PC-9 (cell line): Measurements from ENCODE around the gene E2F2. TPM values are rescaled to one million over a fixed set of nuclear protein-coding genes. Genes with fewer than 3 reads are reported as not detected.
"Not testable (repeated sequence)": the region's sequence is repeated elsewhere in the genome, so short reads cannot be mapped to it uniquely, and the experiment has no call there.

Experiments
- BruUV-seq: library from RNA; stranded (reverse); fragments of 400-500 nt; replicated peaks from 2 replicates; lab custom pipeline; 2021; lab: Mats Ljungman, UMichigan
- CTCF ChIA-PET: fragments of 300-600 bp; sonication (Branson Sonifier 250); formaldehyde crosslinking; loops from one replicate; lab custom pipeline; 2022; ENCODE audit warnings: antibody characterized with exemption; lab: Charles Lee
- POLR2A ChIA-PET: fragments of 300-600 bp; sonication (Branson Sonifier 250); formaldehyde crosslinking; loops from one replicate; lab custom pipeline; 2022; ENCODE audit warnings: antibody characterized with exemption; ENCODE audit not compliant: unreplicated experiment; lab: Charles Lee
- DNase-seq, 2 experiments: peaks; one replicate each; pipeline versions ENCODE4 v3.0.0 to v3.0.0-alpha.2; 2015 to 2022; ENCODE audit warnings: mixed read lengths in 1 of 2
- H2AFZ ChIP-seq: fragments of 200-600 bp; sonication (generic); 2 replicates; pipeline ENCODE4 v1.8.1; 2017; ENCODE audit warnings: antibody characterized with exemption
- H3F3A ChIP-seq: fragments of 200-600 bp; sonication (generic); 2 replicates; pipeline ENCODE4 v1.8.1; 2017; ENCODE audit warnings: antibody characterized with exemption, mild to moderate bottlenecking, low read depth; ENCODE audit not compliant: insufficient read depth
- H3K27ac ChIP-seq: fragments of 200-600 bp; sonication (generic); 2 replicates; pipeline ENCODE4 v1.6.1; 2016; ENCODE audit warnings: mixed run types
- H3K27me3 ChIP-seq: fragments of 200-600 bp; sonication (generic); 2 replicates; pipeline ENCODE4 v1.6.1; 2016; ENCODE audit warnings: low read depth, mixed run types; ENCODE audit not compliant: insufficient read depth
- H3K36me3 ChIP-seq: fragments of 200-600 bp; sonication (generic); 2 replicates; pipeline ENCODE4 v1.6.1; 2016; ENCODE audit warnings: low read depth, mixed run types
- H3K4me1 ChIP-seq: fragments of 200-600 bp; sonication (generic); replicated peaks from 2 replicates; pipeline ENCODE4 v1.6.1; 2016; ENCODE audit warnings: mixed run types; ENCODE audit not compliant: insufficient read depth
- H3K4me2 ChIP-seq: fragments of 200-600 bp; sonication (generic); 2 replicates; pipeline ENCODE4 v1.6.1; 2017; ENCODE audit warnings: mixed run types
- H3K4me3 ChIP-seq: fragments of 200-600 bp; sonication (generic); 2 replicates; pipeline ENCODE4 v1.6.1; 2016; ENCODE audit warnings: mixed run types
- H3K79me2 ChIP-seq: fragments of 200-600 bp; sonication (generic); 2 replicates; pipeline ENCODE4 v1.6.1; 2017; ENCODE audit warnings: low read depth, mixed run types
- H3K9me2 ChIP-seq: fragments of 200-600 bp; sonication (generic); 2 replicates; pipeline ENCODE4 v1.8.1; 2017; ENCODE audit warnings: mild to moderate bottlenecking; ENCODE audit not compliant: insufficient read depth
- H3K9me3 ChIP-seq: fragments of 200-600 bp; sonication (generic); 2 replicates; pipeline ENCODE4 v1.8.1; 2016; ENCODE audit warnings: low read depth; ENCODE audit not compliant: insufficient read depth
- H4K20me1 ChIP-seq: fragments of 200-600 bp; sonication (generic); 2 replicates; pipeline ENCODE4 v1.8.1; 2017; ENCODE audit not compliant: insufficient read depth
- CTCF ChIP-seq: fragments of 200-600 bp; sonication (generic); conservative IDR thresholded peaks from 2 replicates; pipeline ENCODE4 v1.6.1; 2017; ENCODE audit warnings: mixed run types, antibody characterized with exemption, mild to moderate bottlenecking, moderate library complexity
- EZH2 ChIP-seq: fragments of 200-600 bp; sonication (generic); IDR thresholded peaks from 2 replicates; pipeline ENCODE4 v1.8.0; 2017; ENCODE audit warnings: antibody characterized with exemption, low read depth
- intact Hi-C: fragments of 100-400 bp; cut with micrococcal nuclease; formaldehyde crosslinking; loops from one replicate; pipeline ENCODE4 v1.10.0; 2022; ENCODE audit not compliant: unreplicated experiment
- total RNA-seq: library from RNA; stranded (reverse); gene quantifications from 2 replicates; pipeline ENCODE4 v1.2.3, GENCODE V29; 2021

The E2F2 gene
- total RNA-seq, 1 experiment from 2014 or later = 7.6 TPM

DNA sequence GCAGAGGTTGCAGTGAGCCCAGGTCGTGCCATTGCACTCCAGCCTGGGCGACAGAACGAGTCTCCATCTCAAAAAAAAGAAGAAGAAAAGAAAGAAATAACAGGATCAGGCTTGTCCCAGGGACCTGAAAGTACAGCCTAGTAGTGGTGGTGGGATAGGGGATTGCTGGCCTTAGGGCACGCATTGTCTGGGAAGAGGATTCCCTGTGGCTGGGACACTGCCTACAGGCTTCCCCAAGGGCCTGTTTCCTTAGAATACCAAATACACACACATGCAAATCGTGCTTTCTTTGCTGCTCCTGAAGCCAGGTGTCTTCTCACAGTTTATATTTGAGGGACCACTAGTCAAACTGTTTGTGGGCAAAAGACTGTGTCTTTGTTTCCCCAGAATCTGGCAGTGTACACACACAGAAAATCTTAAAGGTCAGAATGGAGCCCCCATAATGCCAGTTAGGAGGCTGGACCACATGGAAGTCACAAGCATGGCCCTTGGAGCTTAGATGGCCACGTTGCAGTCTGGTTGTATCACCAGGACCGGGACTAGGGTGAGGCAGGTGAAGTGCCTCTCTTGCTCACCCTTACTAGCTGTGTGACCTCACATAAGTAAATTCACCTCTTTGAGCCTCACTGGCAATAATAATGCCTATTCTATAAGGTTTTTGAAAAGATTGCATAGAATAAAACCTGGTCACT, 34.4 kb downstream of the E2F2 start:
- no peaks in the 10 kb centered on the region for H3K36me3 ChIP-seq
- no peak for TF ChIP-seq CTCF
- TF ChIP-seq EZH2 = no peak
- H2AFZ ChIP-seq = no peak overlapping the region
- ChIA-PET POLR2A (interaction anchor here (0.6 to 0.7 kb wide), 3 partner anchors 53 to 123 kb away, joined by 3 read pairs; no protein-coding TSS in a partner anchor), CTCF (interaction anchor here (0.5 to 1.9 kb wide), 12 partner anchors 13 to 1715 kb away, joined by 3 to 13 read pairs (median 4); partner anchors contain the start of gene HTR1D)
- H3K79me2 ChIP-seq = no peaks in the 10 kb centered on the region
- H3F3A ChIP-seq = no peaks in the 10 kb centered on the region
- no TSS peak for BruUV-seq
- H3K4me3 ChIP-seq = no peak overlapping the region
- DNase-seq = no peak
- H4K20me1 ChIP-seq = no peaks in the 10 kb centered on the region
- no peaks in the 10 kb centered on the region for H3K27me3 ChIP-seq
- no peaks in the 10 kb centered on the region for H3K9me2 ChIP-seq
- H3K4me2 ChIP-seq = no peak overlapping the region
- H3K9me3 ChIP-seq = no peaks in the 10 kb centered on the region
- H3K27ac ChIP-seq = no peak overlapping the region
- intact Hi-C loops = loop anchor here (1.0 kb wide), 1 partner anchor 43 kb away; no protein-coding TSS in a partner anchor
- no peaks in the 10 kb centered on the region; the same call in 1 of the 2 replicates for H3K4me1 ChIP-seq

DNA sequence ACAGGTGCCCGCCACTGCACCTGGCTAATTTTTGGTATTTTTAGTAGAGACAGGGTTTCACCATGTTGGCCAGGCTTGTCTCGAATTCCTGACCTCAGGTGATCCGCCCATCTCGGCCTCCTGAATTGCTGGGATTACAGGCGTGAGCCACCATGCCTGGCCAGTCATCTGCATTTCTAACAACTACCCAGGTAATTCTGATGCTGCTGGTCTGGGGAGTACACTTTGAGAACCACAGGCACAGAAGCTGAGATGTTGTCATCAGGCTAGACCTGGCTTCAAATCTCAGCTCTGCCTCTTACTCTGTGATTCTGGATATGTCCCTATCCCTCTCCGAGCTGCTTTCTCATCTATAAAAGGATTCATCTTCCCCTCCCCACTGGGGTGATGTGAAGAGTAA, 36.2 kb downstream of the E2F2 start:
- intact Hi-C loops, H3K4me1 ChIP-seq, H3K79me2 ChIP-seq, H2AFZ ChIP-seq, H4K20me1 ChIP-seq, H3K36me3 ChIP-seq, H3F3A ChIP-seq, POLR2A ChIA-PET, H3K4me3 ChIP-seq, H3K27me3 ChIP-seq, H3K9me2 ChIP-seq, H3K4me2 ChIP-seq, DNase-seq, H3K27ac ChIP-seq, BruUV-seq, H3K9me3 ChIP-seq: not testable (repeated sequence)
- CTCF ChIA-PET = interaction anchor here (0.7 kb wide), 1 partner anchor 231 kb away, joined by 3 read pairs; no protein-coding TSS in a partner anchor

DNA sequence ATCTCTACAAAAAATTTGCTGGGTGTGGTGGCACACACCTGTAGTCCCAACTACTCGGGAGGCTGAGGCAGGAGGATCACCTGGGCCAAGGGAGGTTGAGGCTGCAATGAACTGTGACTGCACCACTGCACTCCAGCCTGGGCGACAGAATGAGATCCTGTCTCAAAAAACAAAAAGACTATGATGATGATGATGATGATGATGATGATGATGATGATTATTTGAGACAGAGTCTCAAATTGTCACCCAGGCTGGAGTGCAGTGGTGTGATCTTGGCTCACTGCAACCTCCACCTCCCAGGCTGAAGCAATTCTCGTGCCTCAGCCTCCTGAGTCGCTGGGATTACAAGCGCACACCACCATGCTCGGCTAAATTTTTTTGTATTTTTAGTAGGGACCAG, 38.3 kb downstream of the E2F2 start:
- H3K36me3 ChIP-seq, H3K27me3 ChIP-seq, H3K9me3 ChIP-seq, H3K79me2 ChIP-seq, H3K9me2 ChIP-seq, H2AFZ ChIP-seq, POLR2A ChIA-PET, H4K20me1 ChIP-seq, intact Hi-C loops, DNase-seq, CTCF ChIA-PET, H3K4me2 ChIP-seq, H3K27ac ChIP-seq, H3K4me1 ChIP-seq, H3F3A ChIP-seq, BruUV-seq, H3K4me3 ChIP-seq: not testable (repeated sequence)

DNA sequence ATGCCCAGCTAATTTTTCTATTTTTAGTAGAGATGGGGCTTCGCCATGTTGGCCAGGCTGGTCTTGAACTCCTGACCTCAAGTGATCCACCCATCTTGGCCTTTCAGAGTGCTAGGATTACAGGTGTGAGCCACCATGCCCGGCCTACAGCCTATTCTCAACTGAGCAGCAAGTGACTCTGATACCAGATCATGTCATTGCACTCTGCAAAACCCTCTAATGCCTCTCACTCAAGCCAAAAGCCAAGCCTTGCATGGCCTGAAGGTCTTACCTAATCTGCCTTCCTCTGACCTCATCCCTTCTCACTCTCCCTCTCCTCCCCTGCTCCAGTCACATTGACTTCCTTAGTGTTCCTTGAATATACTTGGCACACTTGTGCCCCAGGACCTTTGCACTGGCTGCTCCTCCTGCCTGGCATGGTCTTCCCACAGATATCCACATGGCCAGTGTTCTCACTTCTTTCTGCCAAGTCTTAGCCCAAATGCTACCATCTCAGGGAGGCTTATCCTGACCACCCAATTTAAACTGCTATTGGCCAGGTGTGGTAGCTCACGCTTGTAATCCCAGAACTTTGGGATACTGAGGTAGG, 38.8 kb downstream of the E2F2 start:
- DNase-seq = no peak
- H3K9me2 ChIP-seq = no peaks in the 10 kb centered on the region
- H3K79me2 ChIP-seq = no peaks in the 10 kb centered on the region
- H3K4me2 ChIP-seq = no peak overlapping the region
- H3K9me3 ChIP-seq = no peaks in the 10 kb centered on the region
- ChIA-PET CTCF (no interaction called here), POLR2A (no interaction called here)
- H4K20me1 ChIP-seq = no peaks in the 10 kb centered on the region
- H3K4me3 ChIP-seq = no peak overlapping the region
- intact Hi-C loops = no loop called here
- no peaks in the 10 kb centered on the region for H3K4me1 ChIP-seq
- no peaks in the 10 kb centered on the region for H3K36me3 ChIP-seq
- H3K27me3 ChIP-seq = no peaks in the 10 kb centered on the region
- no peaks in the 10 kb centered on the region for H3F3A ChIP-seq
- no peak for TF ChIP-seq EZH2
- TF ChIP-seq CTCF = no peak
- BruUV-seq = no TSS peak
- no peak overlapping the region for H2AFZ ChIP-seq
- no peak overlapping the region for H3K27ac ChIP-seq
